GM19238 (cell line): Measurements from ENCODE around the gene SLC5A1.

Experiments used
- DNase-seq: peaks from one replicate; pipeline ENCODE4 v3.0.0; 2011; ENCODE audit warnings: low spot score; ENCODE audit not compliant: insufficient read length

Gene SLC5A1

DNA sequence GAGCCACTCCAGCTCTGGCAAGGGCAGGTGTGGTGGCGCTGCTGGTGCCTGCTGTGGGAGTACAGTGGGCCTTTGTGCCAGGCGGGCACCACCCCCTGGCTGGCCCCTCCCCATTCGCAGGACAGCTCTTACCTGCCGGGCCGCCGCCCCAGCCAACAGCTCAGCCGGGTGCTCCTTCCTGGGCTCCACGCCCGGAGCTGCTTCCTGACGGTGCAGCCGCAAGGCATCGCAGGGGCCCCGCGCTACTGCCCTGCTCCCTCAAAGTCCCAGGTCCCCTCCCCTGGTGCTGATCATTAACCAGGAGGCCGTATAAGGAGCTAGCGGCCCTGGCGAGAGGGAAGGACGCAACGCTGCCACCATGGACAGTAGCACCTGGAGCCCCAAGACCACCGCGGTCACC lies at the start of gene SLC5A1:
SLC5A1 (plus strand) TSS at position 338 of the 400 bp plus-strand sequence; CDS start at position 359, 21 bp downstream.
- no peak for DNase-seq

DNA sequence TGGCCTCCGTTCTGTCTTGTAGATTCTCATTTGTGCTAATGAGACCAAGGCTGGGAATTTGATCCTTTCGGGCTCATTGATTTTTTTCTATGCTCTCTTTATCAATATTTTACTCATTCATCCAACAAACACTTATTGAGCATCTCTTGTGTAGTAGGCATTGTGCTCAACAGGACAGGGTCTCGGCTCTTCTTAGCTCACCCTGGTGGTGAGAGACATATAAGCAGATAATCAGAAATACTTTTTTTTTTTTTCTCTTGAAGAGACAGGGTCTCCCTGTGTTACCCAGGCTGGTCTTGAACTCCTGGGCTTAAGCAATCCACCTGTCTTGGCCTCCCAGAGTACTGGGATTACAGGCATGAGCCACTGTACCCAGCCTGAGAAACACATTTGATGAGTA lies 48.0 kb upstream of the SLC5A1 start:
- no peak for DNase-seq

DNA sequence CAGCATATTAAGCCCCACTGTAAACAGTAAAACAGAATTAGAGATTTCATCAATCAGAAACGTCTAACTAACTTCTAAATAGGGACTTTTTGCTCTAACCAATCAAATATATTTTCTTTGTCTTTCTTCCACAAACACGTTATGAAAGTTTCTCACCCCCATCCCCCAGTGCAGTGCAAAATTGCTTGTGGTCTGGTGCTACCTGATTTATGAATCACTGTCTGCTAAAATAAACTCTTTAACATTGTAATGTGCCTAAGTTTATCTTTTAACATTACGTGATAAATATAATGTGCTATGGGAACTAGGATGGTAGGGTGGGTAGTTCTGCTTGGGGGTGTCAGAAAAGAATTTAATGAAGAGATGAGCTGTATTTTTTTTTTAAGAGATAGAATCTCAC lies 47.3 kb upstream of the SLC5A1 start:
- DNase-seq = no peak

DNA sequence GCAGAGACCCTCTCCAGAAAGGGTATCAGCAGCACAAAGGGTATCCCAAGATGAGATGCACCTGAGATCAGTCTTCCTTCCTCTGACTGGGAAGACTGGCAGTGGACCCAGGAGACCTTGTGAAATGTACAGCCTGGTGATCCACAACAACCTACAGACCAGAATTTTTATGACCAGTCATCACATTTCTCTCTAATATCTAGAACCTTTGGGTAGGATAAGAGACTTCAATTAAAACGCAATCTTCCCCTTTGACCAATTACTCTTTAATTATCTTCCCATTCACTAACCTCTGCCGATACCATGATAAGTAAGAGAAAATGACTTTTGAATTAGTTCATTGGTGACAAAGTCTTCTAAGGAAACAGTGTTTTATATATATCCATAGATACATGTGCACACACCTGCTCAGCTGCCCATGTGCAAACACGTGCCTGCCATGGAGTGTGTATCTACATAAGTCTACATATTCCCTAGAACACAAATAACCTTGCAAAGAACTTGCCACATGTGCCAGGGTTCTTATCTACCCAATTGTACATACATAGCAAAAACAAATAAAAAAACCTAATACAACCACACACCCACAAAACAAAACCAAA lies 44.2 kb upstream of the SLC5A1 start:
- no peak for DNase-seq

DNA sequence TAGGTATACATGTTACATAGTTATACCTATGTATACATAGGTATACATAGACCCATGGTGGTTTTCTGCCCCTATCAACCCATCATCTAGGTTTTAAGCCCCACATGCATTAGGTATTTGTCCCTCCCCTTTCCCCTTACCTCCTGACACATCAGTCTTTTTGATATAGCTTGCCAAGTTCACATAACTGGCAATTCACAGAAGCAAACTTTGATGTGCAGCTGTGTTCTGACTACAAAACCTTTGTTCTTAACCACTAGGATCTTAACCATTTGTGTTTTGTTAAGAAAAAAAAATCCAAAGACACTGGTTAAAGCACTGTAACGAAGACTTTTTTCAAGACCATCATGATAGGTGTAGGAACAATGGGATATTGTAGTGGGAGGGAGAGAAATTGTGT lies 42.9 kb upstream of the SLC5A1 start:
- DNase-seq = no peak

DNA sequence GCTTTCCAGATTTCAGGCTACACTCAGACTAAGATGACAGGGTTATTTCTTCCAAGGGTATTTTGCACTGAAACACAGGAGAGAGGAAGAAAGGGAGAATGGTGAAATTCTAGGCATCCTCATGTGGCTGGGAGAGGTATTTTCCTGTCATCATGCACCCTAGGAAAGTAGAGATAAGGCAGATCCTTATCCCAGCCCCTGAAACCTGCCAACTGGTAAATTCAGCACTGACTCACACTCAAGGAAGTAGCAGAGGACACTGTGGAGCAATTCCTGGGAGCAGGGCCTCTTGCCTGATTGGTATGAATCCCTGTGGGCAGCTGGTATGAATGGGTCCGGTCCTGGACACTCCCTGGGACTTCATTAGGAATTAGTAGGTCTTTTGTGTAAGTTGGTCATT lies 37.6 kb upstream of the SLC5A1 start:
- no peak for DNase-seq

DNA sequence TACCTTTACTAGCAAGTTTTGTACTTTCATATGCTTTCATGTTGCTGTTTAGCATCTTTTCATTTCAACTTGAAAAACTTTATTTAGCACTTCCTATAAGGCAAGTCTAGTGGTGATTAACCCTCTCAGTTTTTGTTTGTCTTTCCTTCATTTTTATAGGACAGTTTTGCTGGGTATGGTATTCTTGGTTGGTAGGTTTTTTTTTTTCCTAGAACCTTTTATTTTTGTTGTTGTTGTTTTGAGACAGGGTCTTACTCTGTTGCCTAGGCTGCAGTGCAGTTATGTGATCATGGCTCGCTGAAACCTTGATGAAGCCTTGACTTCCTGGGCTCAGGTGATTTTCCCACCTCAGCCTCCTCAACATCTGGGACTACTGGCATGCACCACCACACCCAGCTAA lies 29.9 kb upstream of the SLC5A1 start:
- DNase-seq = no peak

DNA sequence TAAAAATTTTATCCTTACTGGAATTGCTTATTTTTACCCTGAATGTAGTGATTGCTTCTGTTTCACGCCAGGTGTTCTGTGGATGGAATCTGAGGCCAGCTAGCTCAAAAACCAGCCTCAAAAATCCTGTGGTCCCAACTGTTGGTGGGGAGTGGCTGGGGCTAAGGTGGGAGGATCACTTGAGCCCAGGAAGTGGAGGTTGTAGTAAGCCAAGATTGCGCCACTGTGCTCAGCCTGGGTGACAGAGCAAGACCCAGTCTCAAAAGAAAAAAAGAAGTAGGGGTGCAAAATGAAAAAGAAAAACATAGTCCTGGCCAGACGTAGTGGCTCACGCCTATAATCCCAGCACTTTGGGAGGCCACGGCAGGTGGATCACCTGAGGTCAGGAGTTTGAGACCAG lies 27.0 kb upstream of the SLC5A1 start:
- DNase-seq = no peak

DNA sequence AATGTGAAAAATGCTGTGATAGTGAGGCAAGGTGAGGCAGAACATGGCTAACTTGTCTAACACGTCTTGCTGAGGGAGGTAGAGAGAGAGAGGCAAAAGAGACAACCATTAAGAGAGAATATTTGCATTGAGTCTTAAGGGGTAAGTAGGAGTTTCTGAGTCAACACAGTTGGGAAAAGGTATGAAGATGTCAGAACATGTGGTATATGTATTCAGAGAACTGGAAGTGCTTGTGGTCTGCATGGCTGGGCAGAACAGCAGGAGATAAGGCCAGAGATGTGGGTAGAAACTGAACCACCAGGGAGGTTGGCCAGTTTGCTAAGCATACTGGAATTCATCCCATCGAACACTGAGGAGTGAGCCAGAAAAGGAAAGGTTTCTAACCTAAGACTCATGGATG lies 25.0 kb upstream of the SLC5A1 start:
- DNase-seq = no peak

DNA sequence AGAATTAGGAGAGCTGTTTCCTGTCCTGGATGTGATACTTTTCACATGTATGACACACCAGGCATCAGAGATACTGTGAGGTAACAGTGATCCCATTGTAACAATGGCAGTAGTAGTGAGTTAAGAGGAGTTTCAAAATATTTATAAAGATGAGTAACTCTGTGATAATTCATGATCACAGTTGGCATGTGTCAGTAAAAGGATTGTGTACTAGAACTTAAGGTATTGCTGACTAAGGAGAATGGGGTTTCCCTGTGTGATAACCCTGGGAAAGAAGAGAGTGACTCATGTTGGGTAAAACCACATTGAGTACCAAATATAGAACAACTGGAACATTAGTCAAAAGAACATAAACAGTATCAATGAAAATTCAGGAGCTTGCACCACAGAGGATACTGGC lies 22.9 kb upstream of the SLC5A1 start:
- DNase-seq = no peak

DNA sequence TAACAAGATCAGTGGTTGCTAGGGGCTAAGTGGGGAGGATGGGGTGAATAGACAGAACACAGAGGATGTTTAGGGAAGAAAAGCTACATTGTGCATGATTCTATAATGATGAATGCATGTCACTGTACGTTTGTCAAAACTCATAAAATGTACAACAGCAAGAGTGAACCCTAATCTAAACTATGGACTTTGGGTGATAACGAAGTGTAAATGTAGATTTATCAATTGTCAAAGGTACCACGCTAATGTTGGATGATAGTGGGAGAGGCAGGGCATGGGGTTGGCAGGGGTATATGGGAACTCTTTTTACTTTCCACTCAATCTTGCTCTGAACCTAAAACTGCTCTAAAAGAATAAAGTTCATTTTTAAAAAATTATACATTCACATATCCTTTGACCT lies 21.3 kb upstream of the SLC5A1 start:
- no peak for DNase-seq

DNA sequence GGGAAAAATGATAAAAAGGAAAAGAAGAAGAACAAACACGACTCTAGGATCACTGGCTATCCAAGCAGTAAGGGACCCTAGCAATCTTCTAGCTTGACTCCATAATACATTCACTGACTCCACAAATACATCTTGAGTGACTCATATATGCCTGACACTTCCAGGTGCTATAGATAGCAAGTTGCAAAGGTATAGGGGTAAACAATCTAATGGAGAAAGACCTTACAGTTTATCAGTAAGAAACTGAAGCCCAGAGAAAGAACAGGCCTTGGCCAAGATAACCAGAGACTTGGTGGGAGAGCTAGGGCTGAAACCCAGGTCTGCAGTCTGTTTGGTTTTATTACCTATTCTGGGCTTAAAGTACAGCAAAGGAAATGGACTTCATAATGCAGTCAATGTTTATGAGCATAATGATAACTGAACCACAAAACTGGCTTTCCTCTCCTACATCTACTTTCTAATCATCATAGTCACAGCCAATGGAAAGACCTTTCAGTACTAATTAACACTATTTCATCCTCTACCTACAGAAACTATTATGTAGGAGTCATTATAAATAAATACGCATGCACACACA lies 19.7 kb upstream of the SLC5A1 start:
- DNase-seq = no peak

DNA sequence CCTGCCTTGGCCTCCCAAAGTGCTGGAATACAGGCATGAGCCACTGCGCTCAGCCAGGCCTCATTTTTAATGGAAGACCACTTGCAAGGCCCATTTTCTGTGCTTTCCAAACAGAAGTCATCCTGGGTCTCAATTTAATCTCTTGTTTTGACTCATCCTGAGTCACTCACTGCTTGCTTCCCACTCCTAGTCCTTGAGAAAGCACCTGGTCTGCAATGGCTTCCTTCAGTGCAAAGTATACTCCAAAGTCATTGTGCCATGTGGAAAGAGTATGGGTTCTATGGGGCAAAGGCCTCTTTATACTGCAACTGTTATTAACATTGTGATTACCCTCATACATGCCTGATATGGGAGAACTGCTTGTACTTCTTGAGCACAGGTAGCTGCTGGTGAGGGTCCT lies 18.3 kb upstream of the SLC5A1 start:
- DNase-seq = no peak

DNA sequence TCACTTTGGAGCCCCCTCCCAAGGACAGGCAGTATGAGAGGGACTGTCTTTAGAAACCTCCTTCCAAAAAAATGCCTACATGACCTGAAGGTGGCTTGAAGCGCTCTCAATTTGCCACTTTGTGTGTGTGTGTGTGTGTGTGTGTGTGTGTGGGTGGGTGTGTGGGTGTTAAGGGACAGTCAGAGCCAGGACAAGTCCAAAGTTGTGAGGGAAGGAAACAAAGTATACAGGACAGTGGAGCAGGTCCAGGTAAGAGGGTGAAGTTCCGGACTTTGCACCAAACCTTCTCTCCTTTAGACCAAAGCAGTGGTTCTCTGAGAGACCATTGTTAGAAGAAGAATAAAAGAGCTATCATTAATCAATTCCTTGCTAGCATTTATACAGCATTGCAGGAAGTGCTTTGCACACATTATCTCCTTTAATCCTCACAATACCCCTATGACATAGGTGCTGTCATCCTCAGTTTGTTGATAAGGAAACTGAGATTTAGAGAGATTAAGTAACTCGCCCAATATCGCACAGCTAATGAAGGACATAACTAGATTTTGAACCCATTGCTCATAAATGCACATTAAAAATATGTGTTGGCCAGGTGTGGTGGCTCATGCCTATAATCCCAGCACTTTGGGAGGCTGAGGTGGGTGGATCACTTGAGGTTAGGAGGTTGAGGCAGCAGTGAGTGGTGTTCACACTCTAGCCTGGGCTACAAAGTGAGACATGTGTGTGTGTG lies 12.4 kb upstream of the SLC5A1 start:
- DNase-seq = no peak

DNA sequence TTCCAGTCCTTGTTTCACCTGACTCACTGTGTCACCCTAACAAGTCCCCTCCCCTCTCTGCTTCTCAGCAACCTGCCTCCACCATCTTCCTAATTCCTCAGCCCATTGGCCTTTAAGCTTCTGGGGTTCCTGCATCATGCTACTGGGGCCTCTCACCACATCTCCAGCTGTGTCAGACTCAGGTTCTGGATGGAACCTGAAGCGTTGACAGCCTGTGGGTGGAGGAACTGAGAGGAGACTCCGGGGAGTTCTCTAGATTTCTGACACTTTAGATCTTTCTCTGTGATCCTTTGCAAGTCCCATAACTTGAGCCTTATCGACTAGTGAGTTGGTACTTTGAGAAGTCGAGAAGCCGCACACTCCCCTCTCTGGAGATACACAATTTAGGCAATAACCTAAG lies 11.6 kb upstream of the SLC5A1 start:
- no peak for DNase-seq

DNA sequence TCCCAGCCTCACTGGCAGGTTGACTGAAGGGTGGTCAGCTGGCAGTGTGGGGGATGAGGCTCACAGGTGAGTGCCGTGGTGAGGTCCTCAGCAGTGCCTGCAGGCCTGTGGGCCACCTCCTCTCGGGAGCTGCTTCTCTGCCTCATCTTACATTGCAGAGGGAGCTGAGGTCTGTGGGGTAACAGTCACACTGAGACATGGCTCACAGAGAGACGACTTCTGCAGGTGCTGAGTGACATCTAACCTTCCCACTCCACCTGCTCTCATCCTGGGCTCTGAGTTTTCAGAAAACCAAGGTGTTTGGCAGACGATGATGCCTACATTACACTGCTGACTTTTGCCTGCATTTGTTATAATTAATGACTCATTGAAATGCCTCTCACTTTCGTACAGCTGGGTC lies 8.8 kb upstream of the SLC5A1 start:
- DNase-seq = no peak

DNA sequence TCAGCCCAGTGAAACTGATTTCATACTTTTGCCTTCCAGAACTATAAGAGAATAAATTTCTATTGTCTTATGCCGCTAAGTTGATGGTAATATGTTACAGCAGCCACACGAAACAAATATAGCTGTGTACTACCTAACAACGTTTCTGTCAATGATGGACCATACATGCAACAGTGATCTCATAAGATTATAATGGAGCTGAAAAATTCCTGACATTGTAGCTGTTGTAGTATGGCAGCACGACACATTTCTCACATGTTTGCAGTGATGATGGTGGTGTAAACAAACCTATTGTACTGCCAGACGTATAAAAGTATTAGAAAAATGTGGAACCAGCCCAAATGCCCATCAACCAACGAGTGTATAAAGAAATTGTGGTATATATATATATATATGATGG lies 5.8 kb upstream of the SLC5A1 start:
- no peak for DNase-seq

DNA sequence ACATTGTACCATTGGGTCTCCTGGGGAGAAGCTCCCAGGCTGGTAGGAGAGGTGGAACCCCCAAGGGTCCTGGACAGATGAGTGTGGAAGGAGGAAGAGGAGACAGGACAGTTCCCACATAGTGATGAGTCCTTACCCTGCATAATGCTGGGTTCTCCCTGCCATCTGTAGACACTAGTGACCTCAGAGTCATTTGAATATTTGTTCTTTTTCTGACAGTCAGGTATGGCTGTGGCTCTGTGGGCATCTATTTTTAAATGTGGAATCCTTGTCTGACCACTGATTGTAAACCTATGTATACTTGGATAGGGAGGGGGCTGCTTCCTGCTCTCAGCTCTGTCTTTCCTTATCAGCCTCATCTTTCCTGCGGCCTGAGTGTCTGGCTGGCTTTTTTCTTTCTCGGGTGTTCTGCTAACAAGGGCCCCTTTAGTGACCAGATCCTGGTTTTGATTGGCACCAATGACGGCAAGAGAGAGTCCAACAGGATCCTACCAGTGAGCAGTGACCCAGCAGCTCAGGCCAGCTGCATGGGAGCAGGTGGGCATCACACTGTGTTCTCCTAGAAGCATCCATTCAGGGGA lies 2.6 kb upstream of the SLC5A1 start:
- DNase-seq = no peak

DNA sequence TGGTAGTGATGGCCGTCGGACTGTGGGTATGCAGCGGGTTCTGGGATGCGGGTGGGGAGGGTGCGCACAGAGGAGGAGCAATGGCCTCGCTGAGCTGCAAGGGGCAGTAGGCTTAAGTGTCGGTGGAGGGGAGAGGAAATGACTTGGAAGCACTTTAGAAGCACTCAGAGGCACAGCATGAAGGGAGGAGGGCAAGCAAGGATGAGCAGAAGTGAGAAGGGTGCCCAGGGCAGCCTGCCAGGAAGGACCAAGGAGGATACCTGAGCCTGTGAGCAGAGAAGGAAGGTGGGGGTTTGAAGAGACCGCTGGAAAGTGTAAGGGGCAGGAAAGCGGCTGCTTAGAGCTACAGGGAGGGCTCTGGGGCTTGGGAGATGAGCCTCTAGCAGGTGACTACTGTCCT lies 330 bp downstream of the SLC5A1 start:
- DNase-seq = no peak

DNA sequence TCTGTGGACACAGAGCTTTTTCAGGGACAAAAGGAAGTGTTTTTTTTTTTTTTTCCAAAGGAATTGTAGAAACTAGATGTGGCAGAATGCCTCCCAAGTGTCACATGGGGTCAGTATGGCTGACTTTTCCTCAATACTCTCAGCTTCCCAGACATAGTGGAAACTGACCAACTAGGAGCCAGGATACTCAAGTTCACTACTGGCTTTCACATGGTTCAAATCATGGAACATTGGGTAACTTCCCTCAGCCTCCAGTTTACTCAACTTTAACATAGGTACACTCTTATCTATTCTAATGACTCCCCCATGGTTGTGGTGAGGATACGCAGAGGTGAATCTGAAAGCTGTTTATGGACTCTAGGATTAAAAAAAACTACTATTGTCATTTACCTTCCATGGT lies 1.4 kb downstream of the SLC5A1 start:
- no peak for DNase-seq

DNA sequence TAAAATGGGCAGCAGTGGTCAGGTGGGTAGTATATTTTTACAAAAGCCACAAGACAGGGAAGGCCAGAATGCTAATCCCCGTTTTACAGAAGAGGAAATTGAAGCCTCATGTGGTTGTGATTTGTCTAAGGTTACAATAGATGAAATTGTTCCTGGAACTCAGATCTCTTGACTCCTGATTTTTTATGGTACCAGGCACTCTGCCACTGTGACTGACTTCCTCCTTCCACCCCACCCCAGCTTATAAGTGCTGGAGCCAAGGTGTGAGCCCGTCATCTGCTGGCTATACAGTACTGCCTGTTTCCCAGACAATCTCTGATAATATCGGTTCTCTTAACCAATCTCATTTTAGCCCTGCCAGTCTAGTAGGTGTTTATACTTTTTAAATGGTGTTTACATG lies 1.9 kb downstream of the SLC5A1 start:
- DNase-seq = no peak

DNA sequence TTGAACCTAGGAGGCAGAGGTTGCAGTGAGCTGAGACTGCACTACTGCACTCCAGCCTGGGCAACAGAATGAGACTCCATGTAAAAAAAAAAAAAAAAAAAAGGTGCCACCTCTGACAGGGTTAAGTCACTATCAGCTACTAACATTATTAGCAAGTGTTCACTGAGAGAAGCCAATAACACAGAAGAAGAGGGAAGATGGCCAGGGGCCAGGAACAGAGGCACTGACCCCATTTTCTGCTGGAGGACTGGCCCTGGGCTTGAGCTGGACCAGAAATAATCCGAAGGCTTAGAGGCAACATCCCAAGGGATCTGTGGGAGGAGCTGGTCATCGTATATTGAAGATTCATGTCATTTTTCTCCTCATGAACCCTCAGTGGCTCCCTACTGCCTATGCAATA lies 5.0 kb downstream of the SLC5A1 start:
- no peak for DNase-seq
